CD4-positive, alpha-beta T cell treated with Interferon alpha-2 for 1 hour (primary cell): ENCODE data around the gene SNAP29.
A peak's percentile ranks its signal among the peaks of the same experiment; 100 is the strongest.
"Not testable (repeated sequence)": the region's sequence is repeated elsewhere in the genome, so short reads cannot be mapped to it uniquely, and the experiment has no call there.

ENCODE experiments used
- DNase-seq, 2 donors: peaks; one replicate each; pipeline ENCODE4 v3.0.0-alpha.2; 2020 to 2022

SNAP29 gene

DNA sequence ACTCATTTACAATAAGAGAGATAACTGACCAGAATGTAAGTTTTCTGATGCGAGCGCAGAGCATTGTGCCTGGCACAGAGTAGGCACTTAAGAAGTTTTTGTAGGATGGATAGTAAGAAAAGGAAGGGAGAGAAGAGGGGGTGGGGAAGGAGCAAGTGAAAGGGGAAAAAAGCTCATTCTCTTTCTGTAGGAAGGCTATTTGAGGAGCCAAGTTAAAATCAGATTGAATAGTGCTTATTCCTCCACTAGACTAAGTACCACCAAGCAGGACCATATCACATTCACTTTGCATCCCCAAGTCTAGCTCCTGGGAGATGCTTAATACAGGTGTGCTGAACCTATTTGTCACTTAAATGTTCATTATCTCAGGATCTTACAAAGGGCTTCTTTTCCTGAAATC is 44.3 kb downstream of the SNAP29 start:
- no peak for DNase-seq

DNA sequence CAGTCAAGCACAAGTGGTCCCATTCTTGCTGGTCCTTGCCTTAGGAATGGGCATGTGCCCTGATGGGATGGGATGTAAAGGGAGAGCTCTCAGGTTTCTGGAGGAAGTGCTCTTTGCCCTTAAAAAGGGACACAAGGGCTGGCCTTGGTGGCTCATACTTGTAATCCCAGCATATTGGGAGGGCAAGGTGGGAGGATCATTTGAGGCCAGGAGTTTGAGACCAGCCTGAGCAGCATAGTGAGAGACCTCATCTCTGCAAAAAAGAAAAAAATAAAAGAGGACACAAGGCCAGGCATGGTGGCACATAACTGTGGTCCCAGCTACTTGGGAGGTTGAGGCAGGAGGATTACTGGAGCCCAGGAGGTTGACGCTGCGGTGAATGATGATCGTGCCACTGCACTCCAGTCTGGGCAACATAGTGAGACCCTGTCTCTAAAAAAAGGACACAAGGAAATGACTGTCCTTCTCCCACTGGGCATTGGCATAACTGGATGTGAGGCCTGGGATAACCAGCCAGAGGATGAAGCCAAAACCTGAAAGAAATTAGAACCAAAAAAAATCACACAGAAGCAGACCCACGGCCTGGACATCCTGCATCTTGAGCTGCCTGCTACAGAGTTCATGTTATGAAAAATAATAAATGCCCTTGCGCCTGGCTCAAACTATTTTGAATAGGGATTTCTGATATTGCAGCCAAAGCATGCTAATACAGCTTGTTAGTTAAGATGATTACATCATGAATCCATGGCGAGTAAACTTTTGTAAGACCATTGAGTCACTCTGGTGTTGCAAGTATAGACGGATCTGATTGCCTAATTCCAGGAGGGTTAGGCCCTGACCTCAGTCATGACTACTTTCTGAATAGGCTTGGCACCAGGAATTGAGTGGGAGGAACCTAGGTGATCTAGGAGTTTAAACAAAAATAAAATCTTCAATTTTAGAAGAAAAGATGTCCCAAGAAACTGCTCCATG is 45.5 kb downstream of the SNAP29 start:
- DNase-seq: peak in 1 of 2 donors; percentile 56

DNA sequence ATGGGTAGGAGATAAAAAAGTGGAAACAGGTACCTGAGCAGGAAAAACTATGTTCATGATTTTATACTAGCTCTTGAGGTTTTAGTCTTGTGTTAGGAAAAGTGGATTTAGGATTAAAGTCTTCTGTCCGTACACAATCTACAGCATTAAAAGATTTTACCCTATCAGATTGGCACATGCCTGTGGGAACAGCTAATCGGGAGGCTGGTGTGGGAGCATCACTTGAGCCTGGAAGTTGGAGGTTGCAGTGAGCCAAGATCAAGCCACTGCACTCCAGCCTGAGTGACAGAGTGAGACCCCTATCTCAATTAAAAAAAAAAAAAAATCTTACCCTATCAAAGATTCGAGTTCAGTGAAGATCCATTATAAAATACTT is 46.2 kb downstream of the SNAP29 start:
- no peak for DNase-seq

DNA sequence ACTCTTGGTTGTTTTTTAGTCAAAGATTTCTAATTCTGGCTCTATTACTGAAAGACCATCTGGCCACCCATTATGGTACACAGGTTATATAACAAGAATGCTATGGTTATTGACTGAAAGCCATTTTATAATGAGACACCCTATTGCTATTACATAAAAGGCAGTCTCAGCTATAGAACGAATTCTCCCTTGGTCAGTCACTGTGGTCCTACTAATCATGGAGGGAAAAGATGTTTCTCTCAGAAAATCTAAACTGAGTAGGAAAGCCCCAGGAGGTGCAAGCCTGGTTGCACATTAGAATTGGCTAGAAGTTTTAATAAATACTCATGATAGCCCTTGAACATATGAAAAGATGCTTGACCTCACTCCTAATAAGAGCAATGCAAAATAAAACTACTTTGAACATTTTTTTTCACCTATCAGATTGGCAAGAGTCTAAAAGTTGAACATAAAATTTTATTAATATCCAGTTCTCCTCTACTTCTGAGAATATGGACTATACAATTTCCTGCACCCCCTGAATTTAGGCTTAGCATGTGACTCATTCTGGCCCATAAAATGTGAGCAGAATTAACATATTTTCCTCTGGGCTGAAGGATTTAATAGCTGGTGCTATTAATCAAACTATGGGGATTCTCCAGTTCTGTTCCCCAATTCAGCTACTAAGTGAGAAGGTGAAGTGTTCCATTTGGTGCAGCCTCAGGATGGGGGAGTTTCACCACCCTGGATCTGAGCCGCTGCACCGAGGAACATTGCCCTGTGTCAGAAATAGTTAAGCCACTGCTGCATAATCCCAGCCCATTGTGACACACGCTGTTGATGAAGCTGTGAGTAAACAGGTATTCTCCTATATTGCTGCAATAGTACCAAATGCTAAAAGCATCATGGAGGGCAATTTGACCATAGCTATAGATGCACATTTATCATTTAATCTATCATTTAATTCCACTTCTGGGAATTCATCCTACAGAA is 46.9 kb downstream of the SNAP29 start:
- DNase-seq: no peak

DNA sequence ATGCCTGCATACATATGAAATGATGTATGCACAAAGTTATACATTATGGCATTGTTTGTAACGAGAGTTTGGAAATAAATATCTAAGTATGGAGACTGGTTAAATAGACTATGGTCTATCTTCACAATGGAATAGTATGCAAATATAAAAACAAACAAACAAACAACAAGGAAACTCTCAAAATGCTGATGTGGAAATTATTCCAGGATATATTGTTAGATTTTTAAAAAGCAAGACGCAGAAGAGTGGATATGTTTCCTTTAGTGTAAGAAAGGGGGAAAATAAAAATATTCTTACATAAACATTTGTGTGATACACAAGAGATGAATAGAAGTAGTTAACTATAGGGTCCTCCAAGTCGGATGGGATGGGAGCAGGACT is 47.6 kb downstream of the SNAP29 start:
- no peak for DNase-seq

DNA sequence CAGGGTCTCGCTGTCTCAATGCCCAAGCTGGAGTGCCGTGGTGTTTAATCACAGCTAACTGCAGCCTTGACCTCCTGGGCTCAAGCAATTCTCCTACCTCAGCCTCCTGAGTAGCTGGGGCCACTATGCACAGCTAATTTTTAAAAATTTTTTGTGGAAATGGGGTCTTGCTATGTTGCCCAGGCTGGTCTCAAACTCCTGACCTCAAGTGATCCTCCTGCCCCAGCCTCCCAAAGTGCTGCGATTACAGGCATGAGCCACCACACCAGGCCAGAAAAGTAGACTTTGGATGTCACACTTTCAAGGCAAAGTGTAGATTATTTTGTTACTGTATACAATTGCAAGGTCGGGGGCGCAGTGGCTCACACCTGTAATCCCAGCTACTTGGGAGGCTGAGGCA is 49.9 kb downstream of the SNAP29 start:
- not testable (repeated sequence) for DNase-seq

DNA sequence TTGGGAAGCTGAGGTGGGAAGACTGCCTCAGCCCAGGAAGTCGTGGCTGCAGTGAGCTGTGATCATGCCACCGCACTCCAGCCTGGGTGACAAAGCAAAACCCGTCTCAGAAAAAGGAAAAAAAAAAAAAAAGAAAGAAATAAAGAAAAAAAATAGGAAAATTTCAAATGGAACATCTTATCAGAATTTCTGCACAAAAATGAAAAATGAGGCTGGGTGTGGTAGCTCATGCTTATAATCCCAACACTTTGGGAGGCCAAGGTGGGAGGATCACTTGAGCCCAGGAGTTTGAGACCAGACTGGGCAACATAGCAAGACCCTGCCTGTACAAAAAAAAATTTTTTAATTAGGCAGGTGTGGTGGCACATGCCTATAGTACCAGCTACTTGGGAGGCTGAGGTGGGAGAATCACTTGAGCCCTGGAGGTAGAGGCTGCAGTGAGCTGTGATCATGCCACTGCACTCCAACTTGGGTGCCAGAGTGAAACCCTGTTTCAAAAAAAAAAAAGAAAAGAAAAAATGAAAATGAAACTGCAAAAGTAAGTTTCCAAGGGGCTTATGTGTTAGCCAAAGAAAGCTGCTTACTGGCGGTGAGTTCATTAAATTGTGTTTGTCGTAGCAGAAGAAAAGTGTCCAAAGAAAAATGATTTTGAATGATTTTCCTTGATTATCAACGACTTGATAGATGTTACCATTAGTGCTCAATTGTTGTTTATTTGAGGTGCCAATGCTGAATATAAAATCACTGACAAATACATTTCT is 50.9 kb downstream of the SNAP29 start:
- DNase-seq: no peak

DNA sequence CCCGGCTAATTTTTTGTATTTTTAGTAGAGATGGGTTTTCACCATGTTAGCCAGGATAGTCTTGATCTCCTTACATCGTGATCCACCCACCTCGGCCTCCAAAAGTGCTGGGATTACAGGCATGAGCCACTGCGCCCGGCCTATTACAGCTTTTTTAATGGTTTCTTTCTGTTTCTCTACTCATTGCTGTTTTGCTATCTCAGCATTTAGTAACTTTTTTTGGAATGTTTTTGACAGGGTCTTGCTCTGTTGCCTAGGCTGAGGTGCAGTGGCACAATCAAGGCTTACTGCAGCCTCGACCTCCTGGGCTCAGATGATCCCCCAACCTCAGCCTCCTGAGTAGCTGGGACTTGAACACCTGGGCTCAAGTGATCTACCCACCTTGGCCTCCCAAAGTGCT is 53.7 kb downstream of the SNAP29 start:
- no peak for DNase-seq

DNA sequence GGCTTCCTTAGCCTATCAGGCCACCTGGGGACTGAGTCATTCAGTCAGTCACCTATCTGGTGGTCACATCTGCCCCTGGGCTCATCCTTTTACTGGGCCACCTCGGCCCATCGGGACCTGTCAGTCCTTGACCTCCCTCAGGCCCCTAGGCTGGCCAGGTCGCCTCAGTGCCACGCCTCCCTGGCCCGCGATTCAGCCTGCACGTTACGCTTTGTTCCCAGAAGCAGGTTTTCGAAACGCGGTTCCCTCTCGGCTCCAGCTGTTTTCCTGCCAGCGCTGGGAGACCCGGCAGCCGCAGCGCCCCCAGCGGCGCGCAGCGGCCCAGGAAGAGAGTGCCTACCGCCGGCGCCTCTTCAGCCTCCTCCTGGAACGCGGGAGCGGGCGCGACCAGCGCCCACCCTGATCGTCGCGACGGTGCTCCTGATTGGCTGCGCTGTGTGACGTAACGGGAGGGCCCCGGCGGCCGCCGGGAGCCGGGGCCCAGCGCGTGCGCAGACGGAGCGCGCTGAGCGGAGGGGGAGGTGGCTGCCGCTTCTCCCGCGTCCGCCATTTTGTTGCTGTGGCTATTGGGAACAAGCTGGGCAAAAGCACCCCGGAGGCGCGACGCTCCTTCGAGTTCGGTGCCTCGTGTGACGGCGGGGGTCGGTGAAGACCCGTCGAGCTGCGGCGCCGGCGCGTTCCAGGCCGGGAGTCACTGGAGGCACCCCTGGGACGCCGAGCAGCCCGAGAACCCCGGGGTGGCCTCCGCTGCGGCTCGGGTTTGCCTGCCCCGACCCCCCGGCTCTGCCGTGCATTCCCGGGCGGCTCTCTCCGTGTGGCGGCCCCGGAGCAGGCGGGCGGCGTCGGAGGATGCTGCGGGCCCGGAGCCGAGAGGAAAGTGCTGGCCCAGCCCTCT is 58.4 kb downstream of the SNAP29 start, which contains the start of gene CRKL:
Gene CRKL (plus strand): TSS at position 492 of the 895 bp plus-strand sequence. CDS start 528 bp downstream, outside the sequence.
- DNase-seq: peak; percentile 97

DNA sequence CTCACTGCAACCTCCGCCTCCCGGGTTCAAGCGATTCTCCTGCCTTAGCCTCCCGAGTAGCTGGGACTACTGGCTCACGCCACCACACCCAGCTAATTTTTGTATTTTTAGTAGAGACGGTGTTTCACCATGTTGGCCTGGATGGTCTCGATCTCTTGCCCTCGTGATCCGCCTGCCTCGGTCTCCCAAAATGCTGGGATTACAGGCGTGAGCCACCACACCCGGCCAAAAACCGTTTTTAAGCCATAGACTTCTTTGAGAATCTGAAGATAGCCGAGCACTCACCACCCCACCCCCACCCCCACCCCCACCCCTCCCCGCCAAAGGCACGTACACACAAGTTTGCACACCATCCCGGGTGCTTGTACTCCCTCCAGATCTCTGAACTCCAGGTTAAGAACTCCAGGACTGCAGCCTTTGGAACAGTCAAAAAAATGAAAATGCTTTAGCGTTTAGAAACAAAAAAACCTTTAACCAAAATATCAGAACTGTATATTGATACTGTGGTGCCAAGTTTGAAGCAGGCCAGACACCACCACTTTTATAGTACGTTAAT is 59.9 kb downstream of the SNAP29 start:
- no peak for DNase-seq

DNA sequence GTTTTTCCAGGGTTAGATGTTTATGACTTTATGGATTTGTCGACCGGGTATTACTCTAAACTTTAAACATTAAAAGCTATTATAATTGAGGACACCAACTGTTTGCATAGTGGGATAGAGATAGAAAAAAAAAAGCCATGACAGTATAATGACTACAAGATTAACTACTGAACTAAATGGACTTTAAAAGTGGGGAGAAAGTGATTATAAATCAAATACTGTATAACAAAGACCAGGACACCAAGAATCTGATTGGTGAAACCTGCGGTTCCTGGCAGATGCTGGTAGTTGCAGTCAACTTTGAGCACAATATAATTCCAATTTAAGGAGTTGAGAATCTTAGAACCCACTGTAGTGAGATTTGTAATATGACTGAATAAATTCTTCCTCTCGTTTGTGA is 60.9 kb downstream of the SNAP29 start:
- DNase-seq: no peak

DNA sequence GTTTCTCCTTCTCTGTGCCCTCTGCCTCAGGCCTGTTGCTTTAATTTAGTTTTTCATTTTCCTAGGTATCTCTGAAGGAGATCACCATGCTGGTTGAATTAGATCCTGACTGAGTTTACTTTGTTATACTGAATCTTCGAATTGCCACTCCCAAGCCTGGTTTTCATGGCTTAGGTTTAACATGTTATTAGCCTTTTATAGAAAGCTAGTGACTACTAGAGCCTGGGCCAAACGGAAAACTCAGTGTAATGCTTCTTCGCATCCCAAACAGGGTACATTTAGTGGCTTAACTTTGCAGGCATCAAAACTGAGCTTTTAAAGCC is 62.0 kb downstream of the SNAP29 start:
- DNase-seq: no peak

DNA sequence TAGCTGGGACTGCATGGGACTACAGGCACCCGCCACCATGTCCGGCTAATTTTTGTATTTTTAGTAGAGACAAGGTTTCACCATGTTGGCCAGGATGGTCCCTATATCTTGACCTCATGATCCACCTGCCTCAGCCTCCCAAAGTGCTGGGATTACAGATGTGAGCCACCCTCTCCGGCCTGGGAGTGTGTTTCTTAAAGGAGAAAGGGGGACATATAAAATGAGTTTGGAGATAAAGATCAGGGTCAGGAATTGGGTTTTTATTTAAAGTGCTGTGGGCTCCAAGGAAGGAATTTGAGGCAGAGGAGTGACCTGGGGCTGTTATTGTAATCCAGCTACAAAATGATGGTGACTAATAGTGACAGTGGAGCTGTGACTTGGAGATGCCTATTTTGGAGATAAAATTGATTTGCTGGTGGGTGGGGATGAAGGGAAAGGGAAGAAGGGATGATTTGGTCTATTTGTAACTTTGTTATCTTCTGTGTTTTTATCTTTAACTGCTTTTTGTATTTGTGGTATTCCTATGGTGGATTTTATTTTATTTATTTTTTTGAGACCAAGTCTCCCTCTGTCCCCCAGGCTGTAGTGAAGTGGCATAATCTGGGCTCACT is 63.4 kb downstream of the SNAP29 start:
- no peak for DNase-seq

DNA sequence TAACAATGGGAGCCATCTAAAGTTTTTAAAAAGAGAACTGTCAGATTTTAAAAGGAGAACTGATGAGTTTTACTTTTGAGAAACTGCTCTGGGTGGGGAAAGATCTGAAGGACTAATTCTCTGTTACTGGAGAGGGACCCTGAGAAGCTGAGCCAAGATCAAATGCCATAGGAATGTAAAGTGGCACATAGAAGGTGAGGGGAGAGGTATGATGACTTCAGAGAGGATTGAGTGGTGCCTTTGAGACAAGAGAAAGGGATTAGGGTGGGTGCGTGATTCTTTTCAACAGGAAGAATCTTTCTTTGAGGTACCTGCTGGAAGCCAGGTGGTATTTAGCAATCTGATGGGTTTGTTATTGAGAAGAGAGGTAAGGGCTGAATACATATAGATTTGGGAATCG is 67.4 kb downstream of the SNAP29 start:
- DNase-seq: no peak

DNA sequence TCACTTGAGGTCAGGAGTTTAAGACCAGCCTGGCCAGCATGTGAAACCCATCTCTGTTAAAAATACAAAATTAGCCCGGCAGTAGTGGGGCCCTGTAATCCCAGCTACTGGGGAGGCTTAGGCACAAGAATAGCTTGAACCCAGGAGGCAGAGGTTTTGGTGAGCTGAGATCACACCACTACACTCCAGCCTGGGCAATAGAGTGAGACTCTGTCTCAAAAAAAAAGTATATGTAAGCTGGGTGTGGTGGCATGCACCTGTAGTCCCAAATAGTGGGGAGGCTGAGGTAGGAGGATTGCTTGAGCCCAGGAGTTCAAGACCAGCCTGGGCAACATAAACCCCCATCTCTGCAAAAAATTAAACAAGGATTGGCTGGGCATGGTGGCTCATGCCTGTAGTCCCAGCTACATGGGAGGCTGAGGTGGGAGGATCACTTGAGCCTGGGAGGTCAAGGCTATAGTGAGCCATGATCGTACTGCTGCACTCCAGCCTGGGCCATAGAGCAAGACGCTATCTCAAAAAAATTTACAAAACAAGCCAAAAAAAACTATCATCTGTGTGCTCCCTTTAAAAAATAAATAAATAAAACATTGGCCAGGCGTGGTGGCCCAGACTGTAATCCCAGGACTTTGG is 69.2 kb downstream of the SNAP29 start:
- no peak for DNase-seq

DNA sequence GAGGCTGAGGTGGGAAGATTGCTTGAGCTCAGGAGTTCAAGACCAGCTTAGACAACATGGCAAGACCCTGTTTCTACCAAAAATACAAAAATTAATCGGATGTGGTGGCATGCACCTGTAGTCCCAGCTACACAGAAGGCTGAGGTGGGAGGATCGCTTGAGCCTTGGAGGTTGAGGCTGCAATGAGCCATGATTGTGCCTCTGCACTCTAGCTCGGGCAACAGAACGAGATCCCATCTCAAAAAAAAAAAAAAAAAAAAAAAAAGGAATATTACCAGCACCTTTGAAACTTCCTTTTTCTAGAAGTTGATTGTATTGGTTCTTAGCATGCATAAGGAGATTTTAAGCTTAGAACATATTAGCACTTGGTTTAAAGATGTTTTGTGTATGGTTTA is 69.8 kb downstream of the SNAP29 start:
- DNase-seq: no peak

DNA sequence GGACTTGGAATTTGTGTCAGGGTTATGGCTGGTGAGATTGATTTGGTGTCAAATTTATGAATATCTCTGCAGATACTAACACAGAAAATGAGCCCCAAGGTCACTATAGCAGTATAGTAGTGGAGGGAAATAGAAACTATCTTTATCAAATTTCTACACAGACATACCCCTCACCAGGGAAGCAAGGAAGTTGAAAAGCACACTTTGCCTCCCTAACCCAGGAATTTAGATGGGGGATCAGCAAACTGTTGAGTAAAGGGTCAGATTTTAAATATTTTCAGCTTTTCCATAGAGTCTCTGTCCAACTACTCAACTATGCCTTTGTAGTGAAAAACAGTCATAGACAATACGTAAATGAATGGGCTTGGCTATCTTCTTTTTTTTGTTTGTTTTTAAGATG is 71.2 kb downstream of the SNAP29 start:
- no peak for DNase-seq

DNA sequence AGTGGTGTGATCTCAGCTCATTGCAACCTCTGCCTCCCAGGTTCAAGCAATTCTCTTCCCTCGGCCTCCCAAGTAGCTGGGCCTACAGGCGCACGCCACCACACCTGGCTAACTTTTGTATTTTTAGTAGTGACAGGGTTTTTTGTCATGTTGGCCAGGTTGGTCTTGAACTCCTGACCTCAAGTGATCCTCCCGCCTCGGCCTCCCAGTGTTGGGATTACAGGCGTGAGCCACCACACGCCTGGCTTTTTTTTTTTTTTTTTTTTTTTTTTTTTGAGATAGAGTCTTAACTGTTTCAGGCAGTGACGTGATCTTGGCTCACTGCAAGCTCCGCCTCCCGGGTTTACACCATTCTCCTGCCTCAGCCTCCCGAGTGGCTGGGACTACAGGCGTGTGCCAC is 71.6 kb downstream of the SNAP29 start:
- DNase-seq: not testable (repeated sequence)

DNA sequence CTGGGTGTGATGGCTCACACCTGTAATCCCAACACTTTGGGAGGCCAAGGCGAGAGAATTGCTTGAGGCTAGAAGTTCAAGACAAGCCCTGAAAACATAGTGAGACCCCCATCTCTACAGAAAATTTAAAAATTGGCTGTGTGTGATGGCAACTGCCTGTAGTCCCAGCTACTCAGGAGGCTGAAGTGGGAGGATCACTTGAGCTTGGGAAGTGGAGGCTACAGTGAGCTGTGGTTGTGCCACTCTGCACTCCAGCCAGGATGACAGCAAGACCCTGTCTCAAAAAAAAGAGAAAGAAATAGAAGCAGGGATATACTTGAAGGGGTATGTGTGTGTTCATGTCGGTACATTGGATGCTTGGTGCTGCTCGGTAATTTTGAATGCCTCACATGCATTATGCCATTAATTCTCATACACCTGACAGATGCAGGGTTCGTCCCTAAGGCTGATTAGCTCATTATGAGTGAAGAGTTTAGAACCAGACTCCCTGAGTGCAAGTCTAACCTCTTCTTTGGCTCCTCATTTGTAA is 72.4 kb downstream of the SNAP29 start:
- DNase-seq: no peak

DNA sequence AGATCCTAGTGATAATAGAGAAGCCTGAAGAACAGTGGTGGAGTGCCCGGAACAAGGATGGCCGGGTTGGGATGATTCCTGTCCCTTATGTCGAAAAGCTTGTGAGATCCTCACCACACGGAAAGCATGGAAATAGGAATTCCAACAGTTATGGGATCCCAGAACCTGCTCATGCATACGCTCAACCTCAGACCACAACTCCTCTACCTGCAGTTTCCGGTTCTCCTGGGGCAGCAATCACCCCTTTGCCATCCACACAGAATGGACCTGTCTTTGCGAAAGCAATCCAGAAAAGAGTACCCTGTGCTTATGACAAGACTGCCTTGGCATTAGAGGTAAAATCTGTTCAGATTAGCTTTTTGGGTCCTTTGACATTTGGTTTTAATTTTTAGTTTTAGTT is 75.1 kb downstream of the SNAP29 start:
- DNase-seq: no peak
